WTC11 (cell line): ENCODE data around the gene POTEI.
"Not testable (repeated sequence)": the region's sequence is repeated elsewhere in the genome, so short reads cannot be mapped to it uniquely, and the experiment has no call there.

Source experiments
- CREB1 ChIP-seq: sonication (generic); formaldehyde crosslinking; IDR thresholded peaks from 2 replicates; pipeline ENCODE4 v1.8.0; 2023; ENCODE audit warnings: mild to moderate bottlenecking, missing genetic modification reagents
- ESRRA ChIP-seq: sonication (generic); formaldehyde crosslinking; IDR thresholded peaks from 2 replicates; pipeline ENCODE4 v1.8.1; 2022; ENCODE audit warnings: mild to moderate bottlenecking, missing genetic modification reagents, borderline replicate concordance
- IRF2 ChIP-seq: sonication (generic); formaldehyde crosslinking; IDR thresholded peaks from 2 replicates; pipeline ENCODE4 v1.8.0; 2022; ENCODE audit warnings: low read depth, missing genetic modification reagents, borderline replicate concordance
- KAT7 ChIP-seq: sonication (generic); formaldehyde crosslinking; IDR thresholded peaks from 2 replicates; pipeline ENCODE4 v1.8.1; 2023; ENCODE audit warnings: missing genetic modification reagents, mild to moderate bottlenecking, borderline replicate concordance
- ZNF219 ChIP-seq: sonication (generic); formaldehyde crosslinking; IDR thresholded peaks from 2 replicates; pipeline ENCODE4 v1.8.0; 2023; ENCODE audit warnings: missing genetic modification reagents, mild to moderate bottlenecking, borderline replicate concordance
- ZNF423 ChIP-seq: fragments of 250-450 bp; sonication (Bioruptor Pico); IDR thresholded peaks from 2 replicates; pipeline ENCODE4 v2.1.2; 2022; ENCODE audit warnings: mild to moderate bottlenecking, moderate library complexity
- TF ChIP-seq, protein P1 (sequence below): sonication (generic); formaldehyde crosslinking; IDR thresholded peaks from 2 replicates; pipeline ENCODE4 v1.8.1; 2022; ENCODE audit warnings: mild to moderate bottlenecking, missing genetic modification reagents, moderate library complexity, borderline replicate concordance
- TF ChIP-seq, protein P2 (sequence below): fragments of 250-450 bp; sonication (Bioruptor Pico); IDR thresholded peaks from 2 replicates; pipeline ENCODE4 v2.1.2; 2022; ENCODE audit warnings: mild to moderate bottlenecking, moderate library complexity
- TF ChIP-seq, protein P3 (sequence below): fragments of 200-600 bp; IDR thresholded peaks from 2 replicates; pipeline ENCODE4 v1.8.0; 2022; ENCODE audit warnings: antibody characterized with exemption
- TF ChIP-seq, protein P4 (sequence below): sonication (generic); formaldehyde crosslinking; IDR thresholded peaks from 2 replicates; pipeline ENCODE4 v1.8.0; 2023; ENCODE audit warnings: missing genetic modification reagents
- TF ChIP-seq, protein P5 (sequence below): sonication (generic); formaldehyde crosslinking; IDR thresholded peaks from 2 replicates; pipeline ENCODE4 v1.8.0; 2022; ENCODE audit warnings: missing genetic modification reagents
- TF ChIP-seq, protein P6 (sequence below): sonication (generic); formaldehyde crosslinking; conservative IDR thresholded peaks from 2 replicates; pipeline ENCODE4 v1.8.1; 2022; ENCODE audit warnings: mild to moderate bottlenecking, missing genetic modification reagents

DNA sequence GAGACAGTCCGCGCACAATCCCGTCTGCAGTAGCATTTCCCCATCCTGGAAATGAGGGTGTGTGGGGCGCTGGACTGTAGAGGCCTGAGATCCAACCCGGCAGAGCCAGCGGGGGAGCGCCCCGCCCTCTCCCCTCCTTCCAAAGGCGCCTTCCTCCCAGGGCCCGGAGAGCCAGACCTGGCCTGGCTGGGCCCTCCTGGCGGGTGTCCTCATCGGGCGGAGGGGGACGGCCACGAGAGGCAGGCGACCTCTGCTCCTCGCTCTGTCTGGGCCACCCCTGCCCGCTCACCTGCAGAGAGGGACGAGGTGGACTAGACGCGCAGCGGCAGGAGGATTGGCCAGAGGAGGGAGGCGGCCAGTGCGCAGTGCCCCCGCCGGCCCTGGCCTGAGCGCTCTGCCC, 40.3 kb upstream of the POTEI start:
- TF ChIP-seq, protein P1, sequence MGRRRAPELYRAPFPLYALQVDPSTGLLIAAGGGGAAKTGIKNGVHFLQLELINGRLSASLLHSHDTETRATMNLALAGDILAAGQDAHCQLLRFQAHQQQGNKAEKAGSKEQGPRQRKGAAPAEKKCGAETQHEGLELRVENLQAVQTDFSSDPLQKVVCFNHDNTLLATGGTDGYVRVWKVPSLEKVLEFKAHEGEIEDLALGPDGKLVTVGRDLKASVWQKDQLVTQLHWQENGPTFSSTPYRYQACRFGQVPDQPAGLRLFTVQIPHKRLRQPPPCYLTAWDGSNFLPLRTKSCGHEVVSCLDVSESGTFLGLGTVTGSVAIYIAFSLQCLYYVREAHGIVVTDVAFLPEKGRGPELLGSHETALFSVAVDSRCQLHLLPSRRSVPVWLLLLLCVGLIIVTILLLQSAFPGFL (CRISPR knock-in tag): not testable (repeated sequence)
- not testable (repeated sequence) for TF ChIP-seq KAT7 (CRISPR knock-in tag); ZNF219 (CRISPR knock-in tag); ZNF423 (CRISPR knock-in tag); IRF2; CREB1 (CRISPR knock-in tag); ESRRA (CRISPR knock-in tag)
- TF ChIP-seq, protein P2, sequence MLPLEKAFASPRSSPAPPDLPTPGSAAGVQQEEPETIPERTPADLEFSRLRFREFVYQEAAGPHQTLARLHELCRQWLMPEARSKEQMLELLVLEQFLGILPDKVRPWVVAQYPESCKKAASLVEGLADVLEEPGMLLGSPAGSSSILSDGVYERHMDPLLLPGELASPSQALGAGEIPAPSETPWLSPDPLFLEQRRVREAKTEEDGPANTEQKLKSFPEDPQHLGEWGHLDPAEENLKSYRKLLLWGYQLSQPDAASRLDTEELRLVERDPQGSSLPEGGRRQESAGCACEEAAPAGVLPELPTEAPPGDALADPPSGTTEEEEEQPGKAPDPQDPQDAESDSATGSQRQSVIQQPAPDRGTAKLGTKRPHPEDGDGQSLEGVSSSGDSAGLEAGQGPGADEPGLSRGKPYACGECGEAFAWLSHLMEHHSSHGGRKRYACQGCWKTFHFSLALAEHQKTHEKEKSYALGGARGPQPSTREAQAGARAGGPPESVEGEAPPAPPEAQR (CRISPR knock-in tag): not testable (repeated sequence)
- TF ChIP-seq, protein P3, sequence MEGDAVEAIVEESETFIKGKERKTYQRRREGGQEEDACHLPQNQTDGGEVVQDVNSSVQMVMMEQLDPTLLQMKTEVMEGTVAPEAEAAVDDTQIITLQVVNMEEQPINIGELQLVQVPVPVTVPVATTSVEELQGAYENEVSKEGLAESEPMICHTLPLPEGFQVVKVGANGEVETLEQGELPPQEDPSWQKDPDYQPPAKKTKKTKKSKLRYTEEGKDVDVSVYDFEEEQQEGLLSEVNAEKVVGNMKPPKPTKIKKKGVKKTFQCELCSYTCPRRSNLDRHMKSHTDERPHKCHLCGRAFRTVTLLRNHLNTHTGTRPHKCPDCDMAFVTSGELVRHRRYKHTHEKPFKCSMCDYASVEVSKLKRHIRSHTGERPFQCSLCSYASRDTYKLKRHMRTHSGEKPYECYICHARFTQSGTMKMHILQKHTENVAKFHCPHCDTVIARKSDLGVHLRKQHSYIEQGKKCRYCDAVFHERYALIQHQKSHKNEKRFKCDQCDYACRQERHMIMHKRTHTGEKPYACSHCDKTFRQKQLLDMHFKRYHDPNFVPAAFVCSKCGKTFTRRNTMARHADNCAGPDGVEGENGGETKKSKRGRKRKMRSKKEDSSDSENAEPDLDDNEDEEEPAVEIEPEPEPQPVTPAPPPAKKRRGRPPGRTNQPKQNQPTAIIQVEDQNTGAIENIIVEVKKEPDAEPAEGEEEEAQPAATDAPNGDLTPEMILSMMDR: not testable (repeated sequence)
- TF ChIP-seq, protein P4, sequence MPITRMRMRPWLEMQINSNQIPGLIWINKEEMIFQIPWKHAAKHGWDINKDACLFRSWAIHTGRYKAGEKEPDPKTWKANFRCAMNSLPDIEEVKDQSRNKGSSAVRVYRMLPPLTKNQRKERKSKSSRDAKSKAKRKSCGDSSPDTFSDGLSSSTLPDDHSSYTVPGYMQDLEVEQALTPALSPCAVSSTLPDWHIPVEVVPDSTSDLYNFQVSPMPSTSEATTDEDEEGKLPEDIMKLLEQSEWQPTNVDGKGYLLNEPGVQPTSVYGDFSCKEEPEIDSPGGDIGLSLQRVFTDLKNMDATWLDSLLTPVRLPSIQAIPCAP (CRISPR knock-in tag): not testable (repeated sequence)
- TF ChIP-seq, protein P5, sequence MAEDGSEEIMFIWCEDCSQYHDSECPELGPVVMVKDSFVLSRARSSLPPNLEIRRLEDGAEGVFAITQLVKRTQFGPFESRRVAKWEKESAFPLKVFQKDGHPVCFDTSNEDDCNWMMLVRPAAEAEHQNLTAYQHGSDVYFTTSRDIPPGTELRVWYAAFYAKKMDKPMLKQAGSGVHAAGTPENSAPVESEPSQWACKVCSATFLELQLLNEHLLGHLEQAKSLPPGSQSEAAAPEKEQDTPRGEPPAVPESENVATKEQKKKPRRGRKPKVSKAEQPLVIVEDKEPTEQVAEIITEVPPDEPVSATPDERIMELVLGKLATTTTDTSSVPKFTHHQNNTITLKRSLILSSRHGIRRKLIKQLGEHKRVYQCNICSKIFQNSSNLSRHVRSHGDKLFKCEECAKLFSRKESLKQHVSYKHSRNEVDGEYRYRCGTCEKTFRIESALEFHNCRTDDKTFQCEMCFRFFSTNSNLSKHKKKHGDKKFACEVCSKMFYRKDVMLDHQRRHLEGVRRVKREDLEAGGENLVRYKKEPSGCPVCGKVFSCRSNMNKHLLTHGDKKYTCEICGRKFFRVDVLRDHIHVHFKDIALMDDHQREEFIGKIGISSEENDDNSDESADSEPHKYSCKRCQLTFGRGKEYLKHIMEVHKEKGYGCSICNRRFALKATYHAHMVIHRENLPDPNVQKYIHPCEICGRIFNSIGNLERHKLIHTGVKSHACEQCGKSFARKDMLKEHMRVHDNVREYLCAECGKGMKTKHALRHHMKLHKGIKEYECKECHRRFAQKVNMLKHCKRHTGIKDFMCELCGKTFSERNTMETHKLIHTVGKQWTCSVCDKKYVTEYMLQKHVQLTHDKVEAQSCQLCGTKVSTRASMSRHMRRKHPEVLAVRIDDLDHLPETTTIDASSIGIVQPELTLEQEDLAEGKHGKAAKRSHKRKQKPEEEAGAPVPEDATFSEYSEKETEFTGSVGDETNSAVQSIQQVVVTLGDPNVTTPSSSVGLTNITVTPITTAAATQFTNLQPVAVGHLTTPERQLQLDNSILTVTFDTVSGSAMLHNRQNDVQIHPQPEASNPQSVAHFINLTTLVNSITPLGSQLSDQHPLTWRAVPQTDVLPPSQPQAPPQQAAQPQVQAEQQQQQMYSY (CRISPR knock-in tag): not testable (repeated sequence)
- TF ChIP-seq, protein P6, sequence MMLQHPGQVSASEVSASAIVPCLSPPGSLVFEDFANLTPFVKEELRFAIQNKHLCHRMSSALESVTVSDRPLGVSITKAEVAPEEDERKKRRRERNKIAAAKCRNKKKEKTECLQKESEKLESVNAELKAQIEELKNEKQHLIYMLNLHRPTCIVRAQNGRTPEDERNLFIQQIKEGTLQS: not testable (repeated sequence)
